NCI-H526 (cell line): ENCODE data around the gene ATP1A1.

Experiments
- DNase-seq, 2 experiments: peaks; one replicate each; lab custom pipeline; 2025; lab: John Stamatoyannopoulos, UW

Gene ATP1A1

GRCh38 chr1:116415200-116415698, 42.2 kb downstream of the ATP1A1 start:
- DNase-seq: no peak

DNA sequence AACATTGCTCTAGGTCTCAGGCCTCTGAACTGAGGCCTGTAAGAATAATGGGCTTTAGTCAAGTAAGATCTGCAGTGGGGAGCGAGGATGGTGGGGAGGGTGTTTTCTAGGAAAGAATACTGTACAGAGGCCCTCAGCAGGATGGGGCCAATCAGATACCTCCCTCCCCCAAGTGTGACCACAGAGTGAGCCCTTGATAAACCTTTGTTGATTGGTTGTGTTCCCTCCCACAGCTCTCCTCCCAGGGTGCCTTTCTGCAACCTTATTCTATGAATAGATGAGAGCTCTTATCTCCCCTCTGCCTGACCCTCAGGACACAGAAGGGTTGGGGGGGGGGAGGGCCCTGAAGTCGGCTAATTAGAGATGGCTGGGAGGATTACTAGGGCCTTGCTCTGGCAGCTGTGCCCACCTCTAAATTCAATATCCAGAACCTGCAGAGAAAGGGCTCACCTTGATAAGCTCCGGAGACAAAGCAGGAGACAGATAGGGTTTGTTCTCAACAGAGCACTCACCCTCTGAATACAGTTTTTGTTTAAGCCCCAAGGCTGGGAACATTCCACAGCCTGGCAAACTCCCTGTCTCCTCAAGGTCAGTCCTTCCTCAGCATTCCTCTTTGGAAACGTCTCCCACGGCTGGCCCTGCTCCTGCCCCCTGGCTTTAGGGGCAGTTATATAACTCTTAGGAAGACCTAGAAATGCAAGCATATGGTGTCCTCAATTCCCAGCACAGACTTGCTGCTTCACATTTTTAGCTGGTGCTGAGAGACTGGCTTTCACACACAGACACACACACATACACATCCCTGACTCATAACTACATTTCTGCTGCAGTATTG, 42.9 kb downstream of the ATP1A1 start:
- DNase-seq: no peak

DNA sequence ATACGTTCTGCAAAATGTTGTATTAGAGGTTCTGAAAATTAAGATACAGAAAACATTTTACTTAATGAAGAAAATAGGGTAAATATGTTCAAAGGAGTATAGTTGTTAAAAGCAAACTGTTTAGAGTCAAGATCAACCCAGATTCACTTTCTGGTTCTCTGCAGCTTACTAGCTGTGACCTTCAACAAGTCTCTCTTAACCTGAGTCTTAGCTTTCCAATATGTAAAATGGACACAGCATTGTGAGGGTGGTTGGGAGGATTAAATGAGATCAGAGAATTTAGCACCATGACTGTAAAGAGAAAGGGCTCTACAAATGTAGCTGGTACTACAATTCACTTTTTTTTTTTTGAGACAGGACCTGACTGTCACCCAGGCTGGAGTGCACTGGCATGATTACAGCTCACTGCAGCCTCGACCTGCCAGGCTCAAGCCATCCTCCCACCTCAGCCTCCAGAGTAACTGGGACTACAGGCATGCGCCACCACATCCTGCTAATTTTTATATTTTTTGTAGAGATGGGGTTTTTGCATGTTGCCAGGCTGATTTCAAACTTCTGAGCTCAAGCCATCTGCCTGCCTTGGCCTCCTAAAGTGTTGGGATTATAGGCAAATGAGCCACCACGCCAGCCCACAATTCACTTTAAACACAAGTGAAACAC, 43.9 kb downstream of the ATP1A1 start:
- DNase-seq: no peak

- no peak for DNase-seq
Measured at GRCh38 chr1:116417678-116418077, 44.6 kb downstream of the ATP1A1 start.

GRCh38 chr1:116418091-116418830, 45.2 kb downstream of the ATP1A1 start:
- DNase-seq: peak; percentile 57 to 95

DNA sequence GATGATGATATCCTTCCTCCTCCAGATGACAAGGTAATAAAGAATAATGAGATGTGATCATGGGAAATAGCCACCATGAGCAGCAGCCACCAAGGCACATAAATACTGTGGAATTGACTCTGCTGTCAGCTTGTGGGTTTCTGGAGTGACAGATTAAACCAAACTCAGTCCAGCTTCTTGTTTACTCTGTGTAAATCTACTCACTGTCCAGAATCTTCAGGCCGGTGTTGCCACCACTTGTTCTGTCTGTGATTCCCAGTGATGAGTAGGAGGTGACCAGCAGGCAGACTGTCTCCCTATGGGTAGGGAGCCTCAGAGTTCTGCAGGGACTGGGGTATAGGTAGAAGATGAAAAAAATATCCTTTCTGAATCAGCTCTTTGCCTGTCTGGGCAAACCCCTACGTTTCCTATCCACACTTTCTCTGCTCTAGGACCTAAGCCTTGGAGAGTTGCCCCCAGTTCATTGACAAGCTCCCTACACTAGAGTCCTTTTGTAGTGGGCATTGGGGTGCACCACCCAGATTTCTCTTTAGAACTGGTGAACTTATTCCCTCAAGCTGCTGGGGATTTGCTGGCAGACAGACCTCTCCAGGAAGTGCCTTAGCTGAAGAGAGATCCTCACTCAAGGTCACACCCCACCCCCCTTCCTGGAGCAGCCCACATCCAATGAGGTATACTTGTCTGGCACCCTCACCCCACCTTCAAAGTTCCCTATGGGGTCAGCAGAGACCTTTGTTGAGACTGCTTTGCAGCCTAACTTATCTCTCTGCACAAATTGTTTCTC, 47.6 kb downstream of the ATP1A1 start:
- no peak for DNase-seq

- DNase-seq: no peak
Measured at GRCh38 chr1:116424438-116424837, 51.4 kb downstream of the ATP1A1 start.

GRCh38 chr1:116424863-116425262, 51.8 kb downstream of the ATP1A1 start:
- no peak for DNase-seq

- no peak for DNase-seq
Measured at GRCh38 chr1:116425987-116426386, 52.9 kb downstream of the ATP1A1 start.

DNA sequence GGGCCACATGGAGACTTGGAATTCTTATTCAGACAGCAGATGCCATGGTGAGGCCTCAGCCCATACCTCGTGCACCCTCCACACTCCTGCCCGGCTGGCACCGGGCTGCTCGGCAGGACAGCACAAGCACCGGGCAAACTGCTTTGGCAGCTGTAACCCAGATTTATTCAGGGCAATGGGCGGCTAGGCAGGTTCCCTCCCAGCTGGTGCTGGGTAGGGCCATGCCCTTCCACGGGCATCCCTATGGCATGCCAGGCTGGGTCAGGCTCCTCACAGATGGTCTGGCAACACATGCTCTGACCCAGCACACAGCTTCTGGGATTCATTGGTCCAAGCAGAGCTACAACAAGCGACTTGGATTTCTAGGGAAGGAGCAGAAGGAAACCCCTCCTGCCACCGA, 53.4 kb downstream of the ATP1A1 start:
- DNase-seq: no peak

- DNase-seq: no peak
Measured at GRCh38 chr1:116428576-116428975, 55.5 kb downstream of the ATP1A1 start.

- DNase-seq: no peak
Measured at GRCh38 chr1:116429821-116430374, 56.9 kb downstream of the ATP1A1 start.

DNA sequence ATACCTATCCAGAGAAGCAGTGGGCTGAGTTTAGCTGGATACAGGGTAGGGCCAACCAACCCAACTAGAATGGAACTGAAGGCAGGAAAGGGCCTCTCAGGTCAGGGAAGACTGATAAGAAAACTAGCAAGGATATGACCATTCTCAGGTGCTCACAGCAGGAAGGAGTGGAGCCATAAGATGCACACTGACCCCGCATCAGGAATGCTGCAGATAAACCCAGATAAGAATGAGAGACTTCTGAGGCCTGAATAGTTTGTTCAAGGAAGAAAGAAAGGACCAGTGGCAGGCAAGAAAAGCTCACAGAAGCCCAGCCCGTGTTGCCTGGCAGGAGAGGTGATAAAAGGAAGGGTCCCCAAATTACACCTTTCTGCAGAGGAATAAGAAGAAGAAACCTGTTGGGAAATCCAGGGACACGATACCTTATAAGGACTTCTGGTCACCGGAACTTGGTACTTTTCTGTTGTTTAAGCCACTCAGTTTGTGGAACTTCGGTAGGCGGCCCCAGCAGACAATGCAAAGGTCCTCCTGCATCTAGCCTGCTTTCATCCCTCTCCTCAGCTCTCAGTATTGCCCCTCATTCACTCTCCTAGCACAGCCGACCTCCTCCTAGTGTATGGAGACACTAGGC, 58.9 kb downstream of the ATP1A1 start:
- DNase-seq: no peak

DNA sequence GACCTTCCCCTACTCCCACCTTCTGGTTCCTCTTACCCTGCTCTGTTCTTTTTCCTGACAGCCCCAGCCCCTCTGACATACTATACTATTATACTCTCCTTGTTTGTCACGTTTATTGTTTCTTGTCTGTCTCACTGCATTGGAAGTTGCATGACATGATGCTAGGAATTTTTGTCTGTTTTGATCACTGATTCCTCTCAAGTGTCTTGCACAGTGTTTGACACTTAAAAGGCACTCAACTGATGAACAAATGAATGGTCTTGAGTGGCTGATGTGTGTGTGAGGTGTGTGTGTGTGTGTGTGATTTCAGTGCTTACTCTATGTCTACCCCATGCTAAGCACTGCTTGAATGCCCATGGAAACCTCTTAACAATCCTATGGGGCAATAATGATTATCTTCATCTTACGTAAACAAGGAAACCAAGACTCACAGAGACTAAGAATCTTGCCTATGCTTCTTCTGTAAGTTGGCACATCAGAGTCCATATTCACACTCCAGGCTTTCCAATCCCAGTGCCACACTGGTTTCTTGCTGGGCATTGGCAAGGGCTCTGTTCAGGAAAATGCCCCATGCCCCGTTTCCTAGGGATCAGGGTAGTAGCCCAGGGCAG, 59.7 kb downstream of the ATP1A1 start:
- DNase-seq: no peak

- peak in 1 of 2 experiments; percentile 37 for DNase-seq
Measured at GRCh38 chr1:116433275-116434257, 60.5 kb downstream of the ATP1A1 start.

GRCh38 chr1:116434849-116435248, 61.8 kb downstream of the ATP1A1 start:
- no peak for DNase-seq

- no peak for DNase-seq
Measured at GRCh38 chr1:116435806-116436610, 63.0 kb downstream of the ATP1A1 start.

- DNase-seq: peak in 1 of 2 experiments; percentile 28
Measured at GRCh38 chr1:116436611-116436970, 63.5 kb downstream of the ATP1A1 start.
